Neural cell (in vitro differentiated cells): ENCODE data around the gene TXLNB. TPM values are rescaled to one million over a fixed set of nuclear protein-coding genes. Genes with fewer than 3 reads are reported as not detected.
A peak's percentile ranks its signal among the peaks of the same experiment; 100 is the strongest.

Experiments
- H2AFZ ChIP-seq: fragments of 200-600, 300-800 bp; sonication (generic), shearing (Covaris generic); 2 replicates; pipeline ENCODE4 v1.6.0; 2014; ENCODE audit warnings: low read depth, mild to moderate bottlenecking, antibody characterized with exemption, low read length, moderate library complexity
- H3F3A ChIP-seq: fragments of 200-600 bp; shearing (Covaris generic); 2 replicates; pipeline ENCODE4 v1.6.1; 2016; ENCODE audit warnings: mild to moderate bottlenecking, moderate library complexity, mixed read lengths, antibody characterized with exemption, low read length; ENCODE audit not compliant: insufficient read depth, poor library complexity, severe bottlenecking
- H3K27ac ChIP-seq: fragments of 200-600, 300-800 bp; sonication (generic), shearing (Covaris generic); 2 replicates; pipeline ENCODE4 v1.5.1; 2014; ENCODE audit warnings: mild to moderate bottlenecking, low read length, moderate library complexity
- H3K27me3 ChIP-seq: fragments of 300-800, 200-600 bp; sonication (generic), shearing (Covaris generic); 2 replicates; pipeline ENCODE4 v1.6.0; 2014; ENCODE audit warnings: mild to moderate bottlenecking, low read depth, low read length, moderate library complexity; ENCODE audit not compliant: insufficient read depth
- H3K36me3 ChIP-seq: fragments of 300-800, 200-600 bp; sonication (generic), shearing (Covaris generic); 2 replicates; pipeline ENCODE4 v1.5.1; 2014; ENCODE audit warnings: mild to moderate bottlenecking, antibody characterized with exemption, low read length, moderate library complexity; ENCODE audit not compliant: insufficient read depth
- H3K4me2 ChIP-seq: fragments of 300-800, 200-600 bp; sonication (generic), shearing (Covaris generic); 2 replicates; pipeline ENCODE4 v1.6.0; 2014; ENCODE audit warnings: mild to moderate bottlenecking, low read length
- H3K4me3 ChIP-seq: fragments of 300-800, 200-600 bp; sonication (generic), shearing (Covaris generic); 2 replicates; pipeline ENCODE4 v1.5.1; 2014; ENCODE audit warnings: mild to moderate bottlenecking, low read length, moderate library complexity
- H3K79me2 ChIP-seq: fragments of 200-600 bp; shearing (Covaris generic); replicated peaks from 2 replicates; pipeline ENCODE4 v1.6.0; 2014; ENCODE audit warnings: mild to moderate bottlenecking, low read length, moderate library complexity; ENCODE audit not compliant: insufficient read depth
- H3K9ac ChIP-seq: fragments of 300-800, 200-600 bp; sonication (generic), shearing (Covaris generic); 2 replicates; pipeline ENCODE4 v1.6.1; 2016; ENCODE audit warnings: mild to moderate bottlenecking, low read length, mixed read lengths
- H3K9me2 ChIP-seq: fragments of 200-600 bp; shearing (Covaris generic); 2 replicates; pipeline ENCODE4 v1.6.1; 2016; ENCODE audit warnings: mild to moderate bottlenecking, low read length, mixed read lengths; ENCODE audit not compliant: insufficient read depth
- H3K9me3 ChIP-seq: fragments of 200-600, 300-800 bp; sonication (generic), shearing (Covaris generic); 2 replicates; pipeline ENCODE4 v1.6.1; 2016; ENCODE audit warnings: mild to moderate bottlenecking, mixed run types, low read length, moderate library complexity, mixed read lengths
- H4K20me1 ChIP-seq: fragments of 200-600 bp; shearing (Covaris generic); 2 replicates; pipeline ENCODE4 v1.6.1; 2016; ENCODE audit warnings: mild to moderate bottlenecking, mixed run types; ENCODE audit not compliant: insufficient read depth
- CTCF ChIP-seq: fragments of 450-650 bp; IDR thresholded peaks from 2 replicates; pipeline ENCODE4 v1.5.1; 2014; ENCODE audit warnings: antibody characterized with exemption, mild to moderate bottlenecking, moderate library complexity; ENCODE audit not compliant: poor library complexity, severe bottlenecking
- EP300 ChIP-seq: fragments of 450-650 bp; conservative IDR thresholded peaks from 2 replicates; pipeline ENCODE4 v1.6.1; 2014; ENCODE audit warnings: antibody characterized with exemption, mild to moderate bottlenecking, moderate library complexity; ENCODE audit not compliant: poor library complexity, severe bottlenecking
- EZH2 ChIP-seq: fragments of 200-600, 300-800 bp; shearing (Covaris generic), sonication (generic); IDR thresholded peaks from 2 replicates; pipeline ENCODE4 v1.6.1; 2014; ENCODE audit warnings: antibody characterized with exemption, low read length, borderline replicate concordance, mild to moderate bottlenecking; ENCODE audit not compliant: insufficient read depth, poor library complexity, severe bottlenecking
- MXI1 ChIP-seq: fragments of 450-650 bp; conservative IDR thresholded peaks from 2 replicates; pipeline ENCODE4 v1.6.1; 2014; ENCODE audit warnings: antibody characterized with exemption, mild to moderate bottlenecking; ENCODE audit not compliant: poor library complexity, severe bottlenecking
- POLR2AphosphoS5 ChIP-seq: IDR thresholded peaks from 2 replicates; pipeline ENCODE4 v1.6.1; 2012
- RAD21 ChIP-seq: fragments of 450-650 bp; conservative IDR thresholded peaks from 2 replicates; pipeline ENCODE4 v1.6.1; 2014; ENCODE audit warnings: antibody characterized with exemption, mild to moderate bottlenecking, moderate library complexity
- REST ChIP-seq: IDR thresholded peaks from 2 replicates; pipeline ENCODE4 v1.6.1; 2012; ENCODE audit warnings: borderline replicate concordance
- SMC3 ChIP-seq: fragments of 450-650 bp; conservative IDR thresholded peaks from 2 replicates; pipeline ENCODE4 v1.6.1; 2014; ENCODE audit warnings: antibody characterized with exemption, mild to moderate bottlenecking, moderate library complexity; ENCODE audit not compliant: poor library complexity
- TAF1 ChIP-seq: IDR thresholded peaks from 2 replicates; pipeline ENCODE4 v1.6.1; 2012; ENCODE audit warnings: low read depth
- polyA plus RNA-seq: library from polyadenylated mRNA; depleted of rRNA; stranded (reverse); fragments of >200 nt; gene quantifications from 2 replicates; pipeline ENCODE4 v1.2.3, GENCODE V29; 2014

TXLNB gene
- polyA plus RNA-seq, 1 donor from 2014 or later = not detected

- no peak overlapping the region for H3K4me3 ChIP-seq
- no peaks in the 10 kb centered on the region for H3K9me2 ChIP-seq
- no peaks in the 10 kb centered on the region for H3K27me3 ChIP-seq
Measured at GRCh38 chr6:139325125-139325524, 33.3 kb upstream of the TXLNB start.

GRCh38 chr6:139324301-139324555, 32.4 kb upstream of the TXLNB start:
- Histone ChIP-seq H3F3A (no peaks in the 10 kb centered on the region), H3K9me3 (no peaks in the 10 kb centered on the region), H3K79me2 (no peaks in the 10 kb centered on the region), H3K27ac (no peak overlapping the region), H3K4me2 (no peak overlapping the region), H3K9me2 (no peaks in the 10 kb centered on the region), H3K4me3 (no peak overlapping the region), H3K27me3 (no peaks in the 10 kb centered on the region), H4K20me1 (no peaks in the 10 kb centered on the region), H3K9ac (no peak overlapping the region), H3K36me3 (no peaks in the 10 kb centered on the region), H2AFZ (no peak overlapping the region)
- no peak for TF ChIP-seq MXI1
- no peak for TF ChIP-seq TAF1

More at GRCh38 chr6:139325125-139325524, 33.3 kb upstream of the TXLNB start:
- H3K4me2 ChIP-seq = no peak overlapping the region
- H4K20me1 ChIP-seq = no peaks in the 10 kb centered on the region
- H3K9me3 ChIP-seq = no peaks in the 10 kb centered on the region
- H3K79me2 ChIP-seq = no peaks in the 10 kb centered on the region
- H3K36me3 ChIP-seq = no peaks in the 10 kb centered on the region
- no peak overlapping the region for H3K27ac ChIP-seq
- H3F3A ChIP-seq = no peaks in the 10 kb centered on the region
- H3K9ac ChIP-seq = no peak overlapping the region
- TF ChIP-seq POLR2AphosphoS5 = no peak
- TF ChIP-seq MXI1 = no peak
- H2AFZ ChIP-seq = no peak overlapping the region

GRCh38 chr6:139323511-139324300, 31.9 kb upstream of the TXLNB start:
- no peaks in the 10 kb centered on the region for H3K79me2 ChIP-seq
- no peaks in the 10 kb centered on the region for H3K9me2 ChIP-seq
- H3K36me3 ChIP-seq = no peaks in the 10 kb centered on the region
- no peaks in the 10 kb centered on the region for H3K27me3 ChIP-seq
- H2AFZ ChIP-seq = peak overlapping the region; percentile 21
- no peaks in the 10 kb centered on the region for H3F3A ChIP-seq
- no peaks in the 10 kb centered on the region for H4K20me1 ChIP-seq
- H3K27ac ChIP-seq = no peak overlapping the region
- H3K4me3 ChIP-seq = no peak overlapping the region
- H3K9me3 ChIP-seq = no peaks in the 10 kb centered on the region
- H3K9ac ChIP-seq = no peak overlapping the region
- H3K4me2 ChIP-seq = no peak overlapping the region
- TF ChIP-seq POLR2AphosphoS5 (no peak), EP300 (peak; percentile 29)

GRCh38 chr6:139320081-139320480, 28.3 kb upstream of the TXLNB start:
- TF ChIP-seq SMC3 (no peak), POLR2AphosphoS5 (no peak), EZH2 (no peak), TAF1 (no peak), RAD21 (no peak), EP300 (no peak), CTCF (no peak), REST (no peak), MXI1 (no peak)

More at GRCh38 chr6:139320081-139320480, 28.3 kb upstream of the TXLNB start:
- H3K9me2 ChIP-seq = no peaks in the 10 kb centered on the region
- H3K9ac ChIP-seq = no peak overlapping the region
- no peak overlapping the region for H3K4me2 ChIP-seq
- no peak overlapping the region for H3K27ac ChIP-seq
- no peaks in the 10 kb centered on the region for H3K79me2 ChIP-seq
- H3K4me3 ChIP-seq = no peak overlapping the region
- no peaks in the 10 kb centered on the region for H3K27me3 ChIP-seq
- no peaks in the 10 kb centered on the region for H3K9me3 ChIP-seq
- H3K36me3 ChIP-seq = no peaks in the 10 kb centered on the region
- H3F3A ChIP-seq = no peaks in the 10 kb centered on the region
- H4K20me1 ChIP-seq = no peaks in the 10 kb centered on the region
- H2AFZ ChIP-seq = no peak overlapping the region
